T-helper 2 cell treated with Interferon-gamma antibody and Interleukin-4, amounts not matched to agents 5 μg/mL and 100 μg/mL, for 36 hours (primary cell): ENCODE measurements around the gene PTPN4.

Experiments
- DNase-seq: peaks from one replicate; pipeline ENCODE4 v3.0.0; 2021; ENCODE audit warnings: low spot score
- H3K27ac Mint-ChIP-seq: one replicate; pipeline ENCODE4 v1.8.0; 2021; ENCODE audit warnings: mild to moderate bottlenecking, mixed read lengths
- H3K27me3 Mint-ChIP-seq: one replicate; pipeline ENCODE4 v1.8.0; 2021; ENCODE audit warnings: low read depth, mixed read lengths
- H3K36me3 Mint-ChIP-seq: one replicate; pipeline ENCODE4 v1.8.0; 2021; ENCODE audit warnings: low read depth, mixed read lengths
- H3K4me1 Mint-ChIP-seq: one replicate; pipeline ENCODE4 v1.8.0; 2021; ENCODE audit warnings: low read depth, mixed read lengths
- H3K4me3 Mint-ChIP-seq: one replicate; pipeline ENCODE4 v1.8.0; 2022; ENCODE audit warnings: mild to moderate bottlenecking, moderate library complexity, mixed read lengths
- H3K9me3 Mint-ChIP-seq: one replicate; pipeline ENCODE4 v1.8.0; 2021; ENCODE audit warnings: mixed read lengths

The PTPN4 gene

GRCh38 chr2:119901013-119901412 is 141.3 kb downstream of the PTPN4 start:
- Mint-ChIP-seq H3K4me3 (no peak overlapping the region), H3K4me1 (no peaks in the 10 kb centered on the region), H3K36me3 (peaks cover 47% of the 10 kb centered on the region), H3K27ac (no peak overlapping the region), H3K9me3 (peaks cover 33% of the 10 kb centered on the region), H3K27me3 (no peaks in the 10 kb centered on the region)
- no peak for DNase-seq

- peaks cover 9% of the 10 kb centered on the region for H3K9me3 Mint-ChIP-seq
- no peak for DNase-seq
- no peak overlapping the region for H3K4me3 Mint-ChIP-seq
- no peak overlapping the region for H3K27ac Mint-ChIP-seq
- no peaks in the 10 kb centered on the region for H3K27me3 Mint-ChIP-seq
- H3K4me1 Mint-ChIP-seq = peaks cover 3% of the 10 kb centered on the region
- peaks cover 44% of the 10 kb centered on the region for H3K36me3 Mint-ChIP-seq
These were observed 150.8 kb downstream of the PTPN4 start for GRCh38 chr2:119910566-119910965.

GRCh38 chr2:119914266-119914665 is 154.5 kb downstream of the PTPN4 start:
- H3K4me1 Mint-ChIP-seq = no peaks in the 10 kb centered on the region
- H3K9me3 Mint-ChIP-seq = no peaks in the 10 kb centered on the region
- H3K36me3 Mint-ChIP-seq = peaks cover 30% of the 10 kb centered on the region

GRCh38 chr2:119921825-119922224 is 162.1 kb downstream of the PTPN4 start:
- H3K4me1 Mint-ChIP-seq = peaks cover 16% of the 10 kb centered on the region
- H3K27me3 Mint-ChIP-seq = no peaks in the 10 kb centered on the region
- no peaks in the 10 kb centered on the region for H3K9me3 Mint-ChIP-seq
- peaks cover 7% of the 10 kb centered on the region for H3K36me3 Mint-ChIP-seq
- H3K4me3 Mint-ChIP-seq = no peak overlapping the region
- H3K27ac Mint-ChIP-seq = no peak overlapping the region
- DNase-seq = no peak

More at GRCh38 chr2:119914266-119914665, 154.5 kb downstream of the PTPN4 start:
- no peak for DNase-seq
- Mint-ChIP-seq H3K27me3 (no peaks in the 10 kb centered on the region), H3K4me3 (no peak overlapping the region), H3K27ac (no peak overlapping the region)

- no peak overlapping the region for H3K4me3 Mint-ChIP-seq
- H3K27me3 Mint-ChIP-seq = no peaks in the 10 kb centered on the region
- DNase-seq = no peak
- no peak overlapping the region for H3K27ac Mint-ChIP-seq
- peaks cover 22% of the 10 kb centered on the region for H3K4me1 Mint-ChIP-seq
- no peaks in the 10 kb centered on the region for H3K9me3 Mint-ChIP-seq
- H3K36me3 Mint-ChIP-seq = peaks cover 10% of the 10 kb centered on the region
These were observed 163.0 kb downstream of the PTPN4 start for GRCh38 chr2:119922699-119923098.

- Mint-ChIP-seq H3K36me3 (peaks cover 37% of the 10 kb centered on the region), H3K27ac (peak overlapping the region; percentile 96), H3K27me3 (no peaks in the 10 kb centered on the region), H3K9me3 (no peaks in the 10 kb centered on the region), H3K4me1 (peaks cover 54% of the 10 kb centered on the region), H3K4me3 (peak overlapping the region; percentile 84)
- peak; percentile 27 for DNase-seq
These were observed 169.8 kb downstream of the PTPN4 start for GRCh38 chr2:119929537-119929936.

GRCh38 chr2:119932809-119933208 is 173.1 kb downstream of the PTPN4 start:
- H3K27ac Mint-ChIP-seq = peak overlapping the region; percentile 36
- peaks cover 7% of the 10 kb centered on the region for H3K9me3 Mint-ChIP-seq
- H3K4me1 Mint-ChIP-seq = peaks cover 44% of the 10 kb centered on the region
- H3K36me3 Mint-ChIP-seq = peaks cover 54% of the 10 kb centered on the region
- peak overlapping the region; percentile 59 for H3K4me3 Mint-ChIP-seq
- DNase-seq = no peak
- no peaks in the 10 kb centered on the region for H3K27me3 Mint-ChIP-seq

GRCh38 chr2:119934319-119934718 is 174.6 kb downstream of the PTPN4 start:
- DNase-seq = no peak
- H3K9me3 Mint-ChIP-seq = peaks cover 7% of the 10 kb centered on the region
- H3K27ac Mint-ChIP-seq = no peak overlapping the region
- peaks cover 30% of the 10 kb centered on the region for H3K4me1 Mint-ChIP-seq
- H3K27me3 Mint-ChIP-seq = no peaks in the 10 kb centered on the region
- peaks cover 59% of the 10 kb centered on the region for H3K36me3 Mint-ChIP-seq
- H3K4me3 Mint-ChIP-seq = peak overlapping the region; percentile 1

- Mint-ChIP-seq H3K9me3 (peaks cover 7% of the 10 kb centered on the region), H3K36me3 (peaks cover 56% of the 10 kb centered on the region), H3K4me3 (no peak overlapping the region), H3K27ac (no peak overlapping the region), H3K4me1 (peaks cover 24% of the 10 kb centered on the region), H3K27me3 (no peaks in the 10 kb centered on the region)
- no peak for DNase-seq
These were observed 178.0 kb downstream of the PTPN4 start for GRCh38 chr2:119937680-119938079.

GRCh38 chr2:119939915-119940314 is 180.2 kb downstream of the PTPN4 start:
- Mint-ChIP-seq H3K27me3 (no peaks in the 10 kb centered on the region), H3K9me3 (peaks cover 5% of the 10 kb centered on the region), H3K4me1 (peaks cover 28% of the 10 kb centered on the region), H3K4me3 (no peak overlapping the region), H3K27ac (no peak overlapping the region), H3K36me3 (peaks cover 59% of the 10 kb centered on the region)
- DNase-seq = no peak

- peaks cover 60% of the 10 kb centered on the region for H3K36me3 Mint-ChIP-seq
These were observed 181.1 kb downstream of the PTPN4 start for GRCh38 chr2:119940856-119941255.

GRCh38 chr2:119941388-119941787 is 181.7 kb downstream of the PTPN4 start:
- Mint-ChIP-seq H3K4me3 (no peak overlapping the region), H3K27ac (no peak overlapping the region), H3K9me3 (no peaks in the 10 kb centered on the region), H3K36me3 (peaks cover 55% of the 10 kb centered on the region), H3K4me1 (peaks cover 25% of the 10 kb centered on the region), H3K27me3 (no peaks in the 10 kb centered on the region)
- no peak for DNase-seq

More at GRCh38 chr2:119940856-119941255, 181.1 kb downstream of the PTPN4 start:
- H3K9me3 Mint-ChIP-seq = no peaks in the 10 kb centered on the region
- peaks cover 25% of the 10 kb centered on the region for H3K4me1 Mint-ChIP-seq
- H3K4me3 Mint-ChIP-seq = no peak overlapping the region
- DNase-seq = no peak
- H3K27ac Mint-ChIP-seq = no peak overlapping the region
- H3K27me3 Mint-ChIP-seq = no peaks in the 10 kb centered on the region

- peaks cover 49% of the 10 kb centered on the region for H3K36me3 Mint-ChIP-seq
- no peak overlapping the region for H3K27ac Mint-ChIP-seq
- peaks cover 24% of the 10 kb centered on the region for H3K4me1 Mint-ChIP-seq
These were observed 182.3 kb downstream of the PTPN4 start for GRCh38 chr2:119941981-119942513.

GRCh38 chr2:119943058-119943457 is 183.3 kb downstream of the PTPN4 start:
- Mint-ChIP-seq H3K27me3 (no peaks in the 10 kb centered on the region), H3K36me3 (peaks cover 52% of the 10 kb centered on the region), H3K4me3 (no peak overlapping the region), H3K9me3 (no peaks in the 10 kb centered on the region), H3K4me1 (peaks cover 26% of the 10 kb centered on the region), H3K27ac (no peak overlapping the region)
- no peak for DNase-seq

More at GRCh38 chr2:119941981-119942513, 182.3 kb downstream of the PTPN4 start:
- H3K9me3 Mint-ChIP-seq = no peaks in the 10 kb centered on the region
- no peaks in the 10 kb centered on the region for H3K27me3 Mint-ChIP-seq
- no peak overlapping the region for H3K4me3 Mint-ChIP-seq
- no peak for DNase-seq

- peaks cover 17% of the 10 kb centered on the region for H3K4me1 Mint-ChIP-seq
- H3K27ac Mint-ChIP-seq = no peak overlapping the region
- DNase-seq = no peak
- H3K27me3 Mint-ChIP-seq = no peaks in the 10 kb centered on the region
- no peak overlapping the region for H3K4me3 Mint-ChIP-seq
- H3K9me3 Mint-ChIP-seq = no peaks in the 10 kb centered on the region
- H3K36me3 Mint-ChIP-seq = peaks cover 62% of the 10 kb centered on the region
These were observed 187.8 kb downstream of the PTPN4 start for GRCh38 chr2:119947535-119947934.
